ENCODE results near the gene LTBP1.

DNA sequence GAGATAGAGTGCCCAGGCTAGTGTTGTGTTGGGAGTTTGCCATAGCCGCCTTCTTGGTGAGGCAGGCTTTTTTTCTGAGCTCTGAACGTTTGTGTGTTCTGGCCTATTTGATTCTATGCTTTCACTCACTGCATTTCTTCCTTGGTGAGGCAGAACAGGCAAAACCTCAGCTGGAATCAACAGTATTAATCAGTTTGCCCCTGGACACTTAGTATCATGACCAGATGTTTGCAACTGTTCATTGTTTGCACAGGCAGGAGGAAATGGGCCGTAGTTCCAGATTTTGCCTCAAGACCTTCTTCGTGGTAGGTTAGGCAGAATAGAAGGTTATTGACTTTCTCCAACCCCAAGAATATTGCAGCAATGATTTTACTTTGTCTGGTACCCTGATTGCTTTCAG lies 311.6 kb downstream of the LTBP1 start:
- TF ChIP-seq, protein P1, sequence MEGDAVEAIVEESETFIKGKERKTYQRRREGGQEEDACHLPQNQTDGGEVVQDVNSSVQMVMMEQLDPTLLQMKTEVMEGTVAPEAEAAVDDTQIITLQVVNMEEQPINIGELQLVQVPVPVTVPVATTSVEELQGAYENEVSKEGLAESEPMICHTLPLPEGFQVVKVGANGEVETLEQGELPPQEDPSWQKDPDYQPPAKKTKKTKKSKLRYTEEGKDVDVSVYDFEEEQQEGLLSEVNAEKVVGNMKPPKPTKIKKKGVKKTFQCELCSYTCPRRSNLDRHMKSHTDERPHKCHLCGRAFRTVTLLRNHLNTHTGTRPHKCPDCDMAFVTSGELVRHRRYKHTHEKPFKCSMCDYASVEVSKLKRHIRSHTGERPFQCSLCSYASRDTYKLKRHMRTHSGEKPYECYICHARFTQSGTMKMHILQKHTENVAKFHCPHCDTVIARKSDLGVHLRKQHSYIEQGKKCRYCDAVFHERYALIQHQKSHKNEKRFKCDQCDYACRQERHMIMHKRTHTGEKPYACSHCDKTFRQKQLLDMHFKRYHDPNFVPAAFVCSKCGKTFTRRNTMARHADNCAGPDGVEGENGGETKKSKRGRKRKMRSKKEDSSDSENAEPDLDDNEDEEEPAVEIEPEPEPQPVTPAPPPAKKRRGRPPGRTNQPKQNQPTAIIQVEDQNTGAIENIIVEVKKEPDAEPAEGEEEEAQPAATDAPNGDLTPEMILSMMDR (IDR thresholded peaks at IDR 0.05): no peak
- no peak for TF ChIP-seq POLR2A (IDR thresholded peaks at IDR 0.05)
